H1 (cell line): ENCODE results near the gene ARL6IP6. TPM values are rescaled to one million over a fixed set of nuclear protein-coding genes. Genes with fewer than 3 reads are reported as not detected.

ENCODE experiments used
- CTCF ChIA-PET: fragments of 300-600 bp; sonication (Branson Sonifier 250); formaldehyde crosslinking; loops from one replicate; lab custom pipeline; 2021; ENCODE audit not compliant: partially characterized antibody; lab: Charles Lee
- POLR2A ChIA-PET: fragments of 300-600 bp; sonication (Branson Sonifier 250); formaldehyde crosslinking; loops from one replicate; lab custom pipeline; 2021; ENCODE audit warnings: inconsistent platforms; ENCODE audit not compliant: partially characterized antibody; lab: Charles Lee
- DNase-seq, 2 experiments: peaks; one replicate each; pipeline versions ENCODE4 v3.0.0 to v3.0.0-alpha.2; 2010 to 2022; ENCODE audit warnings: low spot score in 2 of 2, low read depth in 1 of 2, mixed read lengths in 1 of 2
- FAIRE-seq: peaks from 2 replicates; lab custom pipeline; 2011; peaks lifted over from hg19 to GRCh38; lab: Jason Lieb, UNC
- H2AFZ ChIP-seq: 2 replicates; pipeline ENCODE4 v1.8.1; 2012; ENCODE audit warnings: low read length, inconsistent platforms
- H2AK5ac ChIP-seq: 2 replicates; pipeline ENCODE4 v1.6.1; 2013; ENCODE audit warnings: low read depth, low read length
- H2BK120ac ChIP-seq: replicated peaks from 2 replicates; pipeline ENCODE3; 2013; ENCODE audit warnings: low read depth, low read length, inconsistent platforms
- H2BK12ac ChIP-seq: 2 replicates; pipeline ENCODE4 v1.6.1; 2013; ENCODE audit warnings: low read depth, low read length
- H2BK15ac ChIP-seq: 2 replicates; pipeline ENCODE4 v1.6.1; 2013; ENCODE audit warnings: low read length
- H2BK20ac ChIP-seq: 2 replicates; pipeline ENCODE4 v1.6.1; 2013; ENCODE audit warnings: low read length
- H2BK5ac ChIP-seq: 2 replicates; pipeline ENCODE4 v1.6.1; 2013; ENCODE audit warnings: low read depth, low read length
- H3K14ac ChIP-seq: 2 replicates; pipeline ENCODE4 v1.6.1; 2013; ENCODE audit warnings: inconsistent platforms; ENCODE audit not compliant: insufficient read length
- H3K18ac ChIP-seq: 2 replicates; pipeline ENCODE4 v1.6.1; 2013; ENCODE audit warnings: low read length; ENCODE audit errors: extremely low read depth
- H3K23ac ChIP-seq: 2 replicates; pipeline ENCODE4 v1.6.1; 2013; ENCODE audit warnings: inconsistent platforms; ENCODE audit not compliant: insufficient read length
- H3K23me2 ChIP-seq: 2 replicates; pipeline ENCODE4 v1.6.1; 2013; ENCODE audit warnings: low read depth, low read length
- H3K27ac ChIP-seq: 2 replicates; pipeline ENCODE4 v1.6.1; 2011; ENCODE audit warnings: low read depth, low read length, inconsistent platforms
- H3K27me3 ChIP-seq, 4 experiments: replicated peaks in 1 of 4; 1 replicate in 1 of 4; 2 replicates in 3 of 4; pipeline versions ENCODE4 v1.6.1 to v1.8.1; 2011 to 2013; ENCODE audit warnings: low read length in 3 of 4, mild to moderate bottlenecking in 3 of 4, inconsistent platforms in 2 of 4, mixed read lengths in 2 of 4, moderate library complexity in 1 of 4; ENCODE audit not compliant: control insufficient read depth in 3 of 4, insufficient read depth in 3 of 4; ENCODE audit errors: extremely low read depth in 1 of 4
- H3K36me3 ChIP-seq, 4 experiments: 2 replicates each; pipeline versions ENCODE4 v1.6.1 to v1.8.1; 2011 to 2013; ENCODE audit warnings: mild to moderate bottlenecking in 4 of 4, low read length in 3 of 4, moderate library complexity in 2 of 4, control low read depth in 1 of 4, inconsistent platforms in 1 of 4; ENCODE audit not compliant: insufficient read depth in 4 of 4, control insufficient read depth in 2 of 4
- H3K4ac ChIP-seq: replicated peaks from 2 replicates; pipeline ENCODE3; 2013; ENCODE audit warnings: low read length, low read depth, mixed read lengths, inconsistent platforms; ENCODE audit not compliant: insufficient read length
- H3K4me1 ChIP-seq, 4 experiments: replicated peaks in 1 of 4; 1 replicate in 1 of 4; 2 replicates in 3 of 4; pipeline versions ENCODE4 v1.6.1 to v1.8.1; 2011 to 2013; ENCODE audit warnings: low read length in 3 of 4, inconsistent platforms in 2 of 4, mixed read lengths in 1 of 4; ENCODE audit not compliant: insufficient read depth in 4 of 4, control insufficient read depth in 3 of 4
- H3K4me2 ChIP-seq, 2 experiments: 2 replicates each; pipeline versions ENCODE4 v1.6.1 to v1.8.1; 2011 to 2013; ENCODE audit warnings: low read depth in 2 of 2, low read length in 2 of 2, control low read depth in 1 of 2, inconsistent platforms in 1 of 2, mild to moderate bottlenecking in 1 of 2; ENCODE audit not compliant: insufficient read depth in 1 of 2
- H3K4me3 ChIP-seq, 4 experiments: fragments of 200-600, 300-600 bp in 1 of 4; sonication (generic), shearing (Covaris generic), sonication (Bioruptor Twin) in 1 of 4; 2 replicates each; pipeline versions ENCODE4 v1.5.1 to v1.8.1; 2011 to 2016; ENCODE audit warnings: low read length in 4 of 4, low read depth in 3 of 4, control low read depth in 2 of 4, inconsistent platforms in 2 of 4, mild to moderate bottlenecking in 2 of 4, mixed read lengths in 1 of 4, moderate library complexity in 1 of 4; ENCODE audit not compliant: insufficient read depth in 2 of 4; ENCODE audit errors: extremely low read depth in 1 of 4
- H3K56ac ChIP-seq: replicated peaks from 2 replicates; pipeline ENCODE3; 2013; ENCODE audit warnings: low read depth, mild to moderate bottlenecking, mixed read lengths, low read length, inconsistent platforms; ENCODE audit not compliant: insufficient read length
- H3K79me1 ChIP-seq: 2 replicates; pipeline ENCODE4 v1.6.1; 2013; ENCODE audit warnings: low read depth, low read length, control low read depth
- H3K79me2 ChIP-seq, 2 experiments: 2 replicates each; pipeline versions ENCODE4 v1.6.1 to v1.8.1; 2012 to 2013; ENCODE audit warnings: low read length in 2 of 2, mild to moderate bottlenecking in 2 of 2, inconsistent platforms in 1 of 2; ENCODE audit not compliant: insufficient read depth in 2 of 2, control insufficient read depth in 1 of 2
- H3K9ac ChIP-seq, 4 experiments: replicated peaks in 1 of 4; 1 replicate in 1 of 4; 2 replicates in 3 of 4; pipeline versions ENCODE4 v1.6.1 to v1.8.1; 2011 to 2013; ENCODE audit warnings: low read depth in 3 of 4, low read length in 3 of 4, control low read depth in 2 of 4, mild to moderate bottlenecking in 2 of 4, moderate library complexity in 2 of 4, inconsistent platforms in 1 of 4; ENCODE audit errors: extremely low read depth in 1 of 4
- H3K9me3 ChIP-seq, 2 experiments: 2 replicates each; pipeline versions ENCODE4 v1.6.1 to v1.8.1; 2012 to 2013; ENCODE audit warnings: mild to moderate bottlenecking in 2 of 2, moderate library complexity in 2 of 2, control low read depth in 1 of 2, inconsistent platforms in 1 of 2, low read depth in 1 of 2, low read length in 1 of 2, mixed read lengths in 1 of 2; ENCODE audit not compliant: insufficient read depth in 2 of 2
- H4K20me1 ChIP-seq, 2 experiments: replicated peaks in 1 of 2; 2 replicates each; pipeline versions ENCODE3 to v1.8.1; 2011 to 2013; ENCODE audit warnings: inconsistent platforms in 2 of 2, low read length in 2 of 2, mild to moderate bottlenecking in 1 of 2; ENCODE audit not compliant: insufficient read depth in 2 of 2, control insufficient read depth in 1 of 2
- H4K5ac ChIP-seq: 2 replicates; pipeline ENCODE4 v1.6.1; 2013; ENCODE audit warnings: low read length, low read depth, mixed read lengths, inconsistent platforms; ENCODE audit not compliant: insufficient read length
- H4K8ac ChIP-seq: 2 replicates; pipeline ENCODE4 v1.8.0; 2013; ENCODE audit warnings: mild to moderate bottlenecking, moderate library complexity, low read length, inconsistent platforms; ENCODE audit not compliant: insufficient read depth; ENCODE audit errors: extremely low read depth
- H4K91ac ChIP-seq: replicated peaks from 2 replicates; pipeline ENCODE3; 2013; ENCODE audit warnings: low read length, mixed read lengths, inconsistent platforms; ENCODE audit not compliant: insufficient read length
- ASH2L ChIP-seq: fragments of 200-600, 300-600 bp; sonication (generic); IDR thresholded peaks from one replicate; pipeline ENCODE4 v1.7.1; 2017; ENCODE audit warnings: low read length
- ATF3 ChIP-seq: IDR thresholded peaks from 2 replicates; pipeline ENCODE4 v1.6.1; 2011; ENCODE audit warnings: low read depth, mild to moderate bottlenecking, low read length; ENCODE audit not compliant: insufficient read depth
- CHD1 ChIP-seq: IDR thresholded peaks from 2 replicates; pipeline ENCODE4 v1.6.1; 2012; ENCODE audit warnings: low read depth, low read length, improper control_type of control experiment
- CHD2 ChIP-seq: IDR thresholded peaks from 2 replicates; pipeline ENCODE4 v1.6.1; 2012; ENCODE audit warnings: low read length, improper control_type of control experiment
- CTBP2 ChIP-seq: IDR thresholded peaks from 2 replicates; pipeline ENCODE4 v1.7.0; 2011; ENCODE audit warnings: borderline replicate concordance, mild to moderate bottlenecking, moderate library complexity, mixed read lengths, low read length; ENCODE audit not compliant: insufficient read depth, insufficient read length
- FOSL1 ChIP-seq: IDR thresholded peaks from 2 replicates; pipeline ENCODE4 v1.6.1; 2011; ENCODE audit warnings: mild to moderate bottlenecking, low read depth, low read length, moderate library complexity; ENCODE audit not compliant: insufficient read depth
- JUND ChIP-seq: IDR thresholded peaks from 2 replicates; pipeline ENCODE4 v1.6.1; 2011; ENCODE audit warnings: mild to moderate bottlenecking, improper control_type of control experiment, low read length
- TAF1 ChIP-seq: IDR thresholded peaks from 2 replicates; pipeline ENCODE4 v1.6.1; 2011; ENCODE audit warnings: mild to moderate bottlenecking, low read depth, low read length
- WGBS, 2 experiments: shearing (Covaris generic) in 1 of 2; methylation state at CpG; one replicate each; pipeline versions ENCODE4 v1.1.6 to v1.1.7; 2013 to 2015; ENCODE audit warnings: low lambda C conversion rate in 2 of 2, mixed read lengths in 2 of 2, inconsistent platforms in 1 of 2, low coverage in 1 of 2, missing lambda C conversion rate in 1 of 2; ENCODE audit not compliant: insufficient replicate concordance in 2 of 2, insufficient coverage in 1 of 2, insufficient read length in 1 of 2; ENCODE audit errors: extremely low coverage in 1 of 2, missing lambda C conversion rate in 1 of 2; 5-methylcytosine and 5-hydroxymethylcytosine counted together
- polyA plus RNA-seq, 7 experiments: library from polyadenylated mRNA; depleted of rRNA in 3 of 7; stranded (reverse) in 5 of 7; unstranded in 2 of 7; fragments of >200 nt in 5 of 7; fragments of 200-250 nt in 2 of 7; gene quantifications; 1 replicate in 5 of 7; 2 replicates in 1 of 7; 4 replicates in 1 of 7; pipeline versions ENCODE4 v1.2.1 to v1.2.3, GENCODE V29; 2011 to 2013; ENCODE audit warnings: missing spikeins in 2 of 7, mixed read lengths in 2 of 7
- total RNA-seq: library from RNA; stranded (reverse); fragmentation: NEBNext Ultra II Directional; extraction: Animal tissue kit (Norgen Biotek cat#: 25700); gene quantifications from 2 replicates; pipeline ENCODE4 v1.2.1, GENCODE V29; 2021

Gene ARL6IP6
- total and polyA plus RNA-seq, 2 of the 8 experiments (the other 6 are each of a cell fraction or from before 2014, with no cell fraction given), result 47.3 to 92.9 TPM

DNA sequence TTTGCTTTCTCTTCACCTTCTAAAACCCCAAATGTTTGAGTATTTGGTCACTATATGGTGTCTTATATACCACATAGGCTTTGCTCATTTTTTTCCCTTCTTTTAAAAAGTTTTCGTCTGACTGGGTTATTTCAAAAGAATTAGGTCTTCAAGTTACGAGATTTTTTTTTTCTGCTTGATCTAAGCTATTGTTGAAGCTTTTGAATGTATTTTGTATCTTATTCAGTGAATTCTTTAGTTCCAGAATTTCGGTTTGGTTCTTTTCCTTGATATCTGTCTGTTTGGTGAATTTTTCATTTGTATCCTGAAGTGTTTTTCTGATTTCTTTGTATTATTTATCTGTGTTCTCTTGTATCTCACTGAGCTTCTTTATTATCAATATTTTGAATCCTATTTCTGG is 93.5 kb downstream of the ARL6IP6 start:
- Histone ChIP-seq H3K23ac (no peak overlapping the region), H4K91ac (no peak overlapping the region), H2AFZ (no peak overlapping the region), H3K56ac (no peak overlapping the region), H3K4me2 (no peak overlapping the region), H3K18ac (no peak overlapping the region), H2BK5ac (no peak overlapping the region), H3K79me1 (no peaks in the 10 kb centered on the region), H3K36me3 (no peaks in the 10 kb centered on the region), H4K8ac (no peak overlapping the region), H3K9ac (no peak overlapping the region), H3K4me3 (no peak overlapping the region), H2BK12ac (no peak overlapping the region), H3K4ac (no peak overlapping the region), H2BK20ac (no peak overlapping the region), H3K14ac (no peak overlapping the region), H3K23me2 (no peaks in the 10 kb centered on the region; the same call in 1 of the 2 replicates), H2BK15ac (no peak overlapping the region), H3K79me2 (no peaks in the 10 kb centered on the region), H3K9me3 (0 out of 4 replicates have a peak, but pooled peaks cover 0 to 2% of the 10 kb centered on the region in 2 experiments), H4K20me1 (no peaks in the 10 kb centered on the region), H3K27ac (no peak overlapping the region), H2AK5ac (no peak overlapping the region), H3K4me1 (no peaks in the 10 kb centered on the region), H3K27me3 (no peaks in the 10 kb centered on the region), H4K5ac (no peak overlapping the region), H2BK120ac (no peak overlapping the region)
- DNase-seq, result no peak
- no peak for TF ChIP-seq TAF1
- TF ChIP-seq JUND, result no peak
- no peak for TF ChIP-seq CHD1
- no peak for TF ChIP-seq FOSL1
- TF ChIP-seq ASH2L, result no peak
- TF ChIP-seq CTBP2, result no peak
- TF ChIP-seq ATF3, result no peak
- TF ChIP-seq CHD2, result no peak
- POLR2A ChIA-PET, result no interaction called here
- no peak for FAIRE-seq
- CTCF ChIA-PET, result no interaction called here
- 85% methylated on average over 3 of the region's 3 CpGs; no CpG with 5 or more reads in 1 of the 2 experiments for WGBS, 2 experiments
